ENCODE measurements around the gene C1orf53. TPM values are rescaled to one million over a fixed set of nuclear protein-coding genes. Genes with fewer than 3 reads are reported as not detected.
A peak's percentile ranks its signal among the peaks of the same experiment; 100 is the strongest.

Gene C1orf53
- polyA plus RNA-seq, 1 of the 3 experiments (the other 2 are of a cell fraction): 24.9 TPM

DNA sequence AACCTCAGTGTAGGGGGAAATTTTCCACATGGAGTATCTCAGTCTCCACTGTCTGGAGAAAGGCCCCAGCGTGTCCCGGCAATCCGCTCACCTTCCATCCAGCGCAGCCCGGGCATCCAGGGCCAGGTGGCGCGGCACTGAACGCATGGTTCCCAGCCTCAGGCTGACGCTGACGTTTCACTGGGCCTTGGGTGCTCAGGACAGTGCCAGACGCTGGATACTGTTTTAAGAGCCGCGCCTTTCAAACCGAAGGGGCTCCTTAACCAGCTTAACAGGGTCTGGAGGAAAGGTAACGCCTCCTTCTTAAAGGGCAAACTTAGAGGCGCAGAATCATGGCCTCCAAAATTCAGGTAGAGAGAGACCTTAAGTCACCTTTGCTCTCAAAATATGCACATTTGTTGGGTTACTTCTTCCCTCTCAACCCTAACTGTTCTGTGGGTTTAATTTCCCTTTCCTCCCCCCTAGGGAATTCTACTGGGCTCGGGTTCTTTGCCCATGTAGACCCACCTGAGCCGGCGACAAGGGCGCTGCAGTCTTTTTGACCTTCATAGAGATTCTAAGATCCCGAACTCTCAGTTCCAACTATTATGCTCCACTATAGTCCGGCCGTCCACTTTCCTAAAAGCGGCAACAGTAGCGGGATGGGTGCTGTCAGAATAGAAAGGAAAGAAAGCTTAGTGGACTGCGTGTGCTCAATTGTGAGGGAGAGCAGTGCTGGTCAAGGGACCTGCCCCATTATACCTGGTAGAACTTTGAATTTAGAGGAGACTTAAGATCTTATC lies 11.3 kb downstream of the C1orf53 start:
- Histone ChIP-seq H3K79me2 (ENCODE audit: insufficient read depth) (peaks cover 13% of the 10 kb centered on the region), H4K20me1 (ENCODE audit: insufficient read depth) (no peaks in the 10 kb centered on the region), H3K27ac (ENCODE audit: low read depth in 2 of 2, low read length in 1 of 2) (no peak overlapping the region), H3K36me3 (replicated peaks in 1 of 2; ENCODE audit: control insufficient read depth in 1 of 2, insufficient read depth in 2 of 2, low read length in 1 of 2) (no peaks in the 10 kb centered on the region), H3K4me2 (no peak overlapping the region), H3K27me3 (ENCODE audit: insufficient read depth) (no peaks in the 10 kb centered on the region), H3F3A (replicated peaks; ENCODE audit: insufficient read depth) (peaks cover 6% of the 10 kb centered on the region), H3K9me3 (no peaks in the 10 kb centered on the region), H3K4me3 (ENCODE audit: low read depth in 2 of 2, low read length in 1 of 2) (no peak overlapping the region), H2AFZ (ENCODE audit: low read depth) (no peak overlapping the region), H3K9ac (no peak overlapping the region), H3K9me2 (no peaks in the 10 kb centered on the region), H3K4me1 (ENCODE audit: control insufficient read depth in 1 of 2, insufficient read depth in 2 of 2, low read depth in 1 of 2, low read length in 1 of 2) (peaks cover 0 to 29% of the 10 kb centered on the region in 2 experiments; a peak in 2 of 4 replicates)
- TF ChIP-seq SIN3A (IDR thresholded peaks at IDR 0.05; ENCODE audit: borderline replicate concordance, low read depth, low read length) (no peak), SMC3 (IDR thresholded peaks at IDR 0.05; ENCODE audit: low read depth, low read length) (no peak), EZH2phosphoT487 (IDR thresholded peaks at IDR 0.05; ENCODE audit: borderline replicate concordance, low read depth) (no peak), JUND (IDR thresholded peaks at IDR 0.05) (no peak), RXRA (IDR thresholded peaks at IDR 0.05; ENCODE audit: borderline replicate concordance, low read depth) (no peak), FOXJ3 (CRISPR knock-in tag; IDR thresholded peaks at IDR 0.05) (no peak), FOSL2 (IDR thresholded peaks at IDR 0.05; ENCODE audit: borderline replicate concordance, low read depth) (no peak), MEF2A (IDR thresholded peaks at IDR 0.05; ENCODE audit: borderline replicate concordance, low read depth) (no peak), TAF1 (IDR thresholded peaks at IDR 0.05; ENCODE audit: borderline replicate concordance, low read depth, low read length) (no peak), RCOR1 (IDR thresholded peaks at IDR 0.05; ENCODE audit: low read length) (no peak), FOXM1 (IDR thresholded peaks at IDR 0.05; ENCODE audit: low read depth) (no peak), YY1 (IDR thresholded peaks at IDR 0.05; ENCODE audit: low read depth) (no peak), POLR2AphosphoS5 (IDR thresholded peaks at IDR 0.05; ENCODE audit: low read depth, low read length) (no peak), CHD2 (IDR thresholded peaks at IDR 0.05; ENCODE audit: low read length, partially characterized antibody) (no peak), GATA2 (CRISPR knock-in tag; IDR thresholded peaks at IDR 0.05) (no peak)
- TF ChIP-seq, protein P1, sequence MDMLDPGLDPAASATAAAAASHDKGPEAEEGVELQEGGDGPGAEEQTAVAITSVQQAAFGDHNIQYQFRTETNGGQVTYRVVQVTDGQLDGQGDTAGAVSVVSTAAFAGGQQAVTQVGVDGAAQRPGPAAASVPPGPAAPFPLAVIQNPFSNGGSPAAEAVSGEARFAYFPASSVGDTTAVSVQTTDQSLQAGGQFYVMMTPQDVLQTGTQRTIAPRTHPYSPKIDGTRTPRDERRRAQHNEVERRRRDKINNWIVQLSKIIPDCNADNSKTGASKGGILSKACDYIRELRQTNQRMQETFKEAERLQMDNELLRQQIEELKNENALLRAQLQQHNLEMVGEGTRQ (IDR thresholded peaks at IDR 0.05; ENCODE audit: borderline replicate concordance, low read depth, low read length): no peak
- TF ChIP-seq, protein P2, sequence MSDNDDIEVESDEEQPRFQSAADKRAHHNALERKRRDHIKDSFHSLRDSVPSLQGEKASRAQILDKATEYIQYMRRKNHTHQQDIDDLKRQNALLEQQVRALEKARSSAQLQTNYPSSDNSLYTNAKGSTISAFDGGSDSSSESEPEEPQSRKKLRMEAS (IDR thresholded peaks at IDR 0.05; ENCODE audit: low read depth): no peak
- TF ChIP-seq, protein P3, sequence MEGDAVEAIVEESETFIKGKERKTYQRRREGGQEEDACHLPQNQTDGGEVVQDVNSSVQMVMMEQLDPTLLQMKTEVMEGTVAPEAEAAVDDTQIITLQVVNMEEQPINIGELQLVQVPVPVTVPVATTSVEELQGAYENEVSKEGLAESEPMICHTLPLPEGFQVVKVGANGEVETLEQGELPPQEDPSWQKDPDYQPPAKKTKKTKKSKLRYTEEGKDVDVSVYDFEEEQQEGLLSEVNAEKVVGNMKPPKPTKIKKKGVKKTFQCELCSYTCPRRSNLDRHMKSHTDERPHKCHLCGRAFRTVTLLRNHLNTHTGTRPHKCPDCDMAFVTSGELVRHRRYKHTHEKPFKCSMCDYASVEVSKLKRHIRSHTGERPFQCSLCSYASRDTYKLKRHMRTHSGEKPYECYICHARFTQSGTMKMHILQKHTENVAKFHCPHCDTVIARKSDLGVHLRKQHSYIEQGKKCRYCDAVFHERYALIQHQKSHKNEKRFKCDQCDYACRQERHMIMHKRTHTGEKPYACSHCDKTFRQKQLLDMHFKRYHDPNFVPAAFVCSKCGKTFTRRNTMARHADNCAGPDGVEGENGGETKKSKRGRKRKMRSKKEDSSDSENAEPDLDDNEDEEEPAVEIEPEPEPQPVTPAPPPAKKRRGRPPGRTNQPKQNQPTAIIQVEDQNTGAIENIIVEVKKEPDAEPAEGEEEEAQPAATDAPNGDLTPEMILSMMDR (IDR thresholded peaks at IDR 0.05): no peak
- ChIA-PET POLR2A (no interaction called here), CTCF (interaction anchor here (1.0 to 5.1 kb wide), 4 partner anchors 10 to 295 kb away, joined by 3 to 46 read pairs (median 16); partner anchors contain the start of gene C1orf53)
- WGBS (ENCODE audit: low lambda C conversion rate): 75% methylated on average over 25 of the region's 26 CpGs
- DNase-seq: peak; percentile 7
